Panc1 (cell line): Measurements from ENCODE around the gene PI4K2B. TPM values are rescaled to one million over a fixed set of nuclear protein-coding genes. Genes with fewer than 3 reads are reported as not detected.

Source experiments
- ATAC-seq: fragments of 200-7000 bp; cut with Tn5 transposase; 2 replicates; pipeline ENCODE4 v1.9.1; 2020; ENCODE audit warnings: mild to moderate bottlenecking, moderate library complexity
- BruUV-seq: library from RNA; stranded (reverse); fragments of 400-500 nt; replicated peaks from 2 replicates; lab custom pipeline; 2021; lab: Mats Ljungman, UMichigan
- CTCF ChIA-PET: fragments of 300-600 bp; sonication (Branson Sonifier 250); formaldehyde crosslinking; loops from one replicate; lab custom pipeline; 2022; ENCODE audit warnings: antibody characterized with exemption; lab: Charles Lee
- POLR2A ChIA-PET: fragments of 300-600 bp; sonication (Branson Sonifier 250); formaldehyde crosslinking; loops from one replicate; lab custom pipeline; 2022; ENCODE audit warnings: antibody characterized with exemption; lab: Charles Lee
- DNase-seq: peaks from one replicate; pipeline ENCODE4 v3.0.0-alpha.2; 2010; ENCODE audit warnings: low read depth, low spot score
- H3K27ac ChIP-seq: 2 replicates; pipeline ENCODE4 v1.5.1; 2011; ENCODE audit warnings: mild to moderate bottlenecking, low read length, inconsistent platforms
- H3K27me3 ChIP-seq: fragments of 200-500 bp; sonication (Bioruptor generic); 2 replicates; pipeline ENCODE4 v1.6.0; 2014; ENCODE audit warnings: low read length, inconsistent platforms; ENCODE audit not compliant: control insufficient read depth, insufficient read depth
- H3K36me3 ChIP-seq: fragments of 200-500 bp; sonication (Bioruptor generic); 2 replicates; pipeline ENCODE4 v1.5.1; 2014; ENCODE audit warnings: inconsistent platforms, mild to moderate bottlenecking, low read length, moderate library complexity; ENCODE audit not compliant: control insufficient read depth, insufficient read depth
- H3K4me1 ChIP-seq: 2 replicates; pipeline ENCODE4 v1.5.1; 2011; ENCODE audit warnings: inconsistent platforms, mild to moderate bottlenecking, low read length, moderate library complexity; ENCODE audit not compliant: control insufficient read depth, insufficient read depth
- H3K4me3 ChIP-seq, 2 experiments: 2 replicates each; pipeline ENCODE4 v1.5.1; 2011 to 2012; ENCODE audit warnings: low read depth in 2 of 2, low read length in 2 of 2, mild to moderate bottlenecking in 2 of 2, inconsistent platforms in 1 of 2, moderate library complexity in 1 of 2
- H3K9me3 ChIP-seq: fragments of 200-500 bp; sonication (Bioruptor generic); 2 replicates; pipeline ENCODE4 v1.5.1; 2014; ENCODE audit warnings: low read depth, mild to moderate bottlenecking, inconsistent platforms, low read length, moderate library complexity; ENCODE audit not compliant: control insufficient read depth, insufficient read depth
- CTCF ChIP-seq: fragments of 450-650 bp; IDR thresholded peaks from 2 replicates; pipeline ENCODE4 v1.5.1; 2017; ENCODE audit warnings: mild to moderate bottlenecking
- POLR2AphosphoS5 ChIP-seq: IDR thresholded peaks from 2 replicates; pipeline ENCODE4 v1.6.1; 2012; ENCODE audit warnings: mild to moderate bottlenecking, low read depth, low read length, moderate library complexity
- REST ChIP-seq, 2 experiments: IDR thresholded peaks; 2 replicates each; pipeline ENCODE4 v1.6.1; 2011 to 2012; ENCODE audit warnings: low read depth in 2 of 2, control low read depth in 1 of 2, low read length in 1 of 2, mild to moderate bottlenecking in 1 of 2, moderate library complexity in 1 of 2; ENCODE audit not compliant: insufficient read depth in 1 of 2
- SIN3A ChIP-seq: IDR thresholded peaks from 2 replicates; pipeline ENCODE4 v1.6.1; 2012; ENCODE audit warnings: low read depth, mild to moderate bottlenecking, low read length, moderate library complexity, borderline replicate concordance; ENCODE audit not compliant: insufficient read depth
- TCF7L2 ChIP-seq: IDR thresholded peaks from 2 replicates; pipeline ENCODE4 v1.6.1; 2011; ENCODE audit warnings: mild to moderate bottlenecking, low read depth, low read length, inconsistent platforms
- in situ Hi-C: cut with HindIII; loops from 2 replicates; pipeline ENCODE4 v1.10.0; 2016; ENCODE audit warnings: low sequenced_read_pairs, low pct_unique_long_range_greater_than_20kb
- intact Hi-C: fragments of 100-400 bp; cut with micrococcal nuclease; formaldehyde crosslinking; loops from one replicate; pipeline ENCODE4 v1.10.0; 2022; ENCODE audit not compliant: unreplicated experiment
- total RNA-seq: library from RNA; stranded (reverse); gene quantifications from one replicate; pipeline ENCODE4 v1.2.1, GENCODE V29; 2021; ENCODE audit not compliant: unreplicated experiment

PI4K2B gene
- total RNA-seq, 1 experiment from 2014 or later = 9.6 TPM

DNA sequence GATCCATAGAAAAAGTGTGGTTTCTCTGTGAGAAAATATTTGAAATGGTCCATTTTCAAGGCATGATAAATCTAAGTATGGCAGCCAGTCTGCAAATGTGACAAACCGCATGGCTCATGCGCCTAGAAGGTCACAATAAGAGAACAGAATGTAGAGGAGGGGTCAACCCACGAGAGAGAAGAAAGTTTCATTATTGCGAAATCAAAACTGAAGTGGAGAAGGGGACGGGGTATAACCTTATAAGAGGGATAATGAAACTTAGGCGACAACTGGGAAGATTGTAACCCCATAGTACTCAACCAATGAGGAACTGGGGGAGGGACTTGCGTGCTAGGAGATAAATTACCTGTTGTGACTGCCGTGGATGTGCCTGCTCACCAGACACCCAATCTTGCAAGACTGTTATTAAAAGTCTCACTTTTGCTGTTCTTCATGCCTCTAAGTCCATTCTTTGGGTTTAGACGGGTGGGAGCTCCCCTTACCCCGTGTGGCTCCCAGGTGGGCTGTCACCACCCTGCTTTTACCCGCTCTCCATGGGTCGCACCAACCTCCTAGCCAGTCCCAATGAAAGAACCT lies 57.4 kb downstream of the PI4K2B start:
- POLR2A ChIA-PET = no interaction called here
- no peaks in the 10 kb centered on the region for H3K36me3 ChIP-seq
- ATAC-seq (no peak), DNase-seq (no peak)
- no peak overlapping the region for H3K27ac ChIP-seq
- H3K4me1 ChIP-seq = no peaks in the 10 kb centered on the region
- no peak for TF ChIP-seq POLR2AphosphoS5
- no peak for TF ChIP-seq TCF7L2
- no peak for TF ChIP-seq REST (IDR thresholded peaks at IDR 0.05; ENCODE audit: insufficient read depth in 1 of 2, low read depth in 2 of 2, low read length in 1 of 2)
- no TSS peak for BruUV-seq
- CTCF ChIA-PET = no interaction called here
- H3K4me3 ChIP-seq = no peak overlapping the region
- in situ Hi-C loops = no loop called here
- intact Hi-C loops = no loop called here
- H3K27me3 ChIP-seq = no peaks in the 10 kb centered on the region
- H3K9me3 ChIP-seq = no peaks in the 10 kb centered on the region

- DNase-seq (no peak), ATAC-seq (no peak)
- in situ Hi-C loops = no loop called here
- ChIA-PET POLR2A (no interaction called here), CTCF (no interaction called here)
- Histone ChIP-seq H3K27me3 (peaks cover 5% of the 10 kb centered on the region), H3K27ac (no peak overlapping the region), H3K36me3 (no peaks in the 10 kb centered on the region), H3K4me3 (no peak overlapping the region), H3K9me3 (no peaks in the 10 kb centered on the region), H3K4me1 (no peaks in the 10 kb centered on the region)
- intact Hi-C loops = no loop called here
- no TSS peak for BruUV-seq
- TF ChIP-seq CTCF = no peak
- no peak for TF ChIP-seq SIN3A
- TF ChIP-seq POLR2AphosphoS5 = no peak
- TF ChIP-seq TCF7L2 = no peak
- TF ChIP-seq REST (IDR thresholded peaks at IDR 0.05; ENCODE audit: insufficient read depth in 1 of 2, low read depth in 2 of 2, low read length in 1 of 2) = no peak
Measured at GRCh38 chr4:25297528-25298242, 63.9 kb downstream of the PI4K2B start.
